Mammary epithelial cell (primary cell): ENCODE results near the gene PIK3AP1.

ENCODE experiments used
- CTCF ChIP-seq, 2 donors: IDR thresholded peaks in 1 of 2; conservative IDR thresholded peaks in 1 of 2; 2 replicates each; pipeline ENCODE4 v1.5.1; 2011 to 2012; ENCODE audit warnings: inconsistent platforms in 2 of 2, low read length in 2 of 2, mild to moderate bottlenecking in 2 of 2, control low read depth in 1 of 2, low read depth in 1 of 2; ENCODE audit not compliant: insufficient read depth in 1 of 2; ENCODE audit errors: extremely low read depth in 1 of 2
- EZH2 ChIP-seq: IDR thresholded peaks from 2 replicates; pipeline ENCODE4 v1.6.1; 2012; ENCODE audit warnings: low read length, inconsistent platforms, borderline replicate concordance

- TF ChIP-seq CTCF (conservative IDR thresholded peaks at IDR 0.05 in 1 of 2, IDR thresholded peaks at IDR 0.05 in 1 of 2; ENCODE audit: extremely low read depth in 1 of 2, insufficient read depth in 1 of 2, low read depth in 1 of 2, low read length in 2 of 2) (no peak), EZH2 (no peak)
Measured at GRCh38 chr10:96656839-96657238, 63.5 kb downstream of the PIK3AP1 start.
